ENCODE data around the gene MRPS14. TPM values are rescaled to one million over a fixed set of nuclear protein-coding genes. Genes with fewer than 3 reads are reported as not detected.
A peak's percentile ranks its signal among the peaks of the same experiment; 100 is the strongest.

The MRPS14 gene
- total RNA-seq, 1 donor from 2014 or later: 51.0 TPM

DNA sequence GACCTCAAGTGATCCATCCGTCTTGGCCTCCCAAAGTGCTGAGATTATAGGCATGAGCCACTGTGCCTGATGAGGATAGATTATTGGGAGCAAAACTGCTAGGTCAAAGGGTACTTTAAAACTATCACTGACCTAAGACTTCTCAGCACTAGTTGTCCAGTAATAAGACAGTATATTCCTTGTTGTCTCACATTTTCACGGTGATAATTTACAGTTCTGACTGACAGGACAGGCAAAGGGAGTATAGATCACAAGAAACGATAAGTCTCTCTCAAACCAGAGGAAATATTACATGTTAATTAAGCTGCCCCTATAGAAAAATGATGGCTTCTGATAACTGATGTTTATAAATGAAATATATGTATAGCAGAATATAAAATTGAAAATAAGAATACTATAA, 3.7 kb downstream of the MRPS14 start:
- DNase-seq: no peak

DNA sequence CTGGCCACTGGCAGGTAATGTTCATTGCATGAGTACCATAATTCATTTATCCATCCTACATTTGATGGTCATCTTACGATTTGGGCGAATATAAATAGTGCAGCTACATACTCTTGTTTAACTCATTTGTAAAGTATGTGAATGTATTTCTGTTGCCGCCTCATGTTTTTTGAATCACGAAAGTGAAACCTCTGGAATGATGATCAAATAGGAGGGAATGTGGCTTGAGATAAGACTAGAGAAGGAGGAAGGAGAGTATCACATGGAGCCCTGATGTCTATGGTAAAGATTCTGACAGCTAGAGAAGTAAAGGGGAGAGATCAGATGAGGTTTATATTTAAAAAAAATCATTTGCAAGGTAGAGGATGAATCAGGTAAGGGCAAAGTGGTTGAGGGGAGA, 8.0 kb downstream of the MRPS14 start:
- DNase-seq: no peak

DNA sequence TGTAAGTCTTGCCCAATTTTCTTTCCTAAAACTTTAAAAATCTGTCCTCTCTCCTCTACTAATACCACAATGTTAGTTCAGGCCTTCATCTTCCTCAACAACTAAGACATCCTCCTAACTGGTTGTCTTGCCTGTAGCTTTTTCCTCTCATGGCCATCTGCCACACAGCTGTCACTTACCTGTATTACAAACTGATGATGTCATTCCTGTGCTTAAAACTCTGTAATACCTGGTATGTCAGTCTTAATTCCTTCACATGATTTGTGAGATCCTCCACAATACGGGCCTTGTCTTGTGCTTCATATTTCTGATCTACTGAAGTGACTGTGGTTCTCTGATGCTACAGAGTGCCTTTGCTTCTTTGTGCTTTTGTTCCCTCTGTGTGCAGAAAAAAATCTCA, 9.8 kb downstream of the MRPS14 start:
- no peak for DNase-seq

DNA sequence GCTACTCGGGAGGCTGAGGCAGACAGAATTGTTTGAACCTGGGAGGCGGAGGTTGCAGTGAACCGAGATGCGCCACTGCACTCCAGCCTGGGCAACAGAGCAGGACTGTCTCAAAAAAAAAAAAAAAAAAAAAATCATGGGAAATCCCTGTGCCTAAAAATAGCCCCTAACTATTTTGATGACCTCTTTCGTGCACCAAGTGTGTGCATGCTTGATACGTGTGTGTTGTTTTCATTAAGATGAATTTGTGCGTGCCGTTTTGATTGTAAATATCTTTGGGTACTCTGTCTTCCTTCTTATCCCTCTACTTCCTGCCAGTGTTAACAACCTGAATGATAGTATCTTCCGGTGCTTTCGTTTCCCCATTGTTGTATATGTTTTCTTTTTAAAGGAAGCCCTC, 13.7 kb downstream of the MRPS14 start:
- no peak for DNase-seq

DNA sequence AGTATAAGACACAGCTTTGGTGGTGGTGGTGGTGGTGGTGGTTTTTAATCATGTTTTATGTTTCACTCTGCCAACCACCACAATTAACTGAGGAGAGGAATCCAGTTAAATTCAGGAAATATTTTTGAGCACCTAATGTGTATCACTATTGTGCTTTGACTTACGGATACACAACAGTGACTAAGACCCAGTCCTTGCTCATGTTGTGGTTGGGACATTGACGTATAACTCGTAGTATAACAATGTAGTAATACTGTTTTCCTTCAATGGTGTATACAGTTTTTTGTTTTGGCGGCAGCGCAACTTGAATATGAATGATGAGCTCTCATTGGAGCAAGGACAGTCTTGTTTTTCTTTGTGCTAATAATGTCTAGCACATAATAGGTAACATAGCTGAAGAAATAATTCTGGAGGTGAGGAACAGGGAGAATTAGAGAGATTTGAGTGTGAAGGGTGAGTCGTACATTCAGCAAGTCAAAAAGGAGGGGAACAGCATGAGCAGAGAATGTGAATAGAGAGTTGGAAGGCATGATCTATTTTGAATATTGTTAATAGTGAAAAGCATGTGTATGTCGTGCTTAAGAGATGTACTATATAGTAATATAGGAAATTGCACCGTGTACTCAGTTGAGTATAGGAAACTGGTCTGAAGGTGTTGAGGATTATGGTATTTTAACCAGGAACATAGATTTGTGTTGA, 18.0 kb downstream of the MRPS14 start:
- DNase-seq: no peak

DNA sequence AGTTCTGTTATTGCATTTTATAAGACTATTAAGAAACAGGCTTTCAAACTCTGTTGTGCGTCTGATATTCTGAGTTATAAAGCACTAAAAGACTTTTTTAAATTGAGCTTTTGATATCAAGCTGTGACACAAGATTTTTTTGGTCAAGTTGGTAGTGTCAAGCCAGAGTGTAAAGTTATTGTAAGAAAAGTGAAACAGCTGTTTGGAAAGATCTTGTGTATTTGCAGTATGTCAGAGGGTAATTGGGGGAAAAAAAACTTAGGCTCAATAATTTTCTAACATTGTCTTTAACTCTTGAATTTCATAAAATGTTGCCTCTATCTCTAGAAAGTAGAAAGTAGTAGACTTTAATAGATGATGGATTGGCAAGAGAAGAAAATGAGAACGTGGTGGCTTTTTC, 19.7 kb downstream of the MRPS14 start:
- DNase-seq: no peak

DNA sequence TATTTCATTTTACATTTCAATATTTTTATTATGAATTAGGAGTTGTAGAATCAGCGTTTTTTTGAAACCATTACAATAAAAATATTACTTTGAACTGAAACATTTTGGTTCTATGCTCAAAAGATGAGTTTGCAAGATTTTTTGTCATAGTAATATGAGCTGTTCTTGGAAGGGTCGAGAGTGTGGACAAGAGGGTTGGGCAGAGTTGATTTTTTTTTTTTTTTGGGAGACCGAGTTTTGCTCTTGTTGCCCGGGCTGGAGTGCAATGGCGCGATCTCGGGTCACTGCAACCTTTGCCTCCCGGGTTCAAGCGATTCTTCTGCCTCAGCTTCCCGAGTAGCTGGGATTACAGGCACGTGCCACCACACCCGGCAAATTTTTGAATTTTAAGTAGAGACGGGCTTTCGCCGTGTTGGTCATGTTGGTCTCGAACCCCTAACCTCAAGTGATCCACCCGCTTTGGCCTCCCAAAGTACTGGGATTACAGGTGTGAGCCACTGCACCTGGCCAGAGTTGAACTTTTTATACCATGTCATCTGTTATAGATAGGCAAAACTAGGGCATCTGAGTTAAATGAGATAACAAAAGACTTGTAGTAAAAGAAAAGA, 20.2 kb downstream of the MRPS14 start:
- no peak for DNase-seq

DNA sequence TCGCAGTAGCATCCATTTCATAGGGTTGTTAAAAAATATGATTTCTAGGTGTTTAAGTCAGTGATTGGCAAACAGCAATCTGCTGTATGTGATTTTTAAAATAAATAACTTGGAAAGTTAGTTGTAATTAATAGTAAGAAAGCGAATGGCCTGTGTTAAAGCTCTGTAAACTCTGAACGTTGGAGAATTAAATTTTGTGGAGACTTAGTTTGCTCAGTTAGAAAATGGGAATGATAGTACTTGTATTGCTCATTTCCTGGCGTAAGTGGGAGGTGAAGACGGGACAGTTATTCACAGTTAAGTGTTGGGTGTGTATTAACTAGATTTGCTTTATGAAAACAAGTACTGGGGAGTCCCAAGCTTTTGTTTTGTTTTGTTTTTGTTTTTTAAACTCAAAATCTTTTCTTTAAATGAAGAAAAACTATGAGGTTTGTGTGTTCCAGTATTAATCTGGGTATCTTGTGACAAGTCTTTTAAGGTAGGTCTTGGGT, 22.5 kb downstream of the MRPS14 start:
- no peak for DNase-seq

DNA sequence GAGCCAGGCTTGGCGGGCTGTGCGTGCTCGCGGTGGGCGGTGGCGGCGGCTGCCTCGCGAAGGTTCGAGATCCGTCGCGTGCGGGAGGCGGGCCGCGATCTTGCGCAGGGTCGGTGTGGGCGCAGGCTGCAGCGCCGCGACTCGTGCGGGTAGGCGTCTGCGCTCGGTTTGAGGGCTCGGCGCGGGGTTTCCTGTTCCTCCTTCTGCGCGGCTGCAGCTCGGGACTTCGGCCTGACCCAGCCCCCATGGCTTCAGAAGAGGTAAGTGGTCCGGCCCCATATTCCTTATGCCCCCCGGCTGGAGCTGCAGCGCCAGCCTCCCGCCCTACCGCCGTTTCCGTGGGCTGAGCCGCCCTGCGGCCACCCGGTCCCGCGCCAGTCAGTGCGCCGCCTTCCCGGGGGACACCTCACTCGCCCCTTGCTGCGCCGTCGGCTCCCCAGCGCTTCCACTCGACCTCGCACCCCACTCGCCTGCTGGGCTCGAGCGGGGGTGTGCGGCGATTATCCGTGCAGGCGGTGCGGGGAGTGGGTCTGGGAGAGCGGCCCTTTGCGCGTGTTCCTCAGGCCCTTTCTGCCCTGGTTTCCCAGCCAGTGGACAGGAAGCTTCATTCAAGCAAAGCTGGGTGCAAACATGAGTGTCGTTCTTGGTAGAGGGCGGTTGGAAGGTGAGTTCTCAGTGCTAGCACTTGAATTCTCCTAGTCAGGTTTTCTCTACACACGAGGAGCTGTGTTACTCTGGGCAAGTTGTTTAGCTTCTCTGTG, 23.1 kb downstream of the MRPS14 start, which contains the start of gene CACYBP:
Gene CACYBP (plus strand): TSS at position 12 of the 761 bp plus-strand sequence. CDS start 234 bp downstream, at position 246.
- DNase-seq: no peak

DNA sequence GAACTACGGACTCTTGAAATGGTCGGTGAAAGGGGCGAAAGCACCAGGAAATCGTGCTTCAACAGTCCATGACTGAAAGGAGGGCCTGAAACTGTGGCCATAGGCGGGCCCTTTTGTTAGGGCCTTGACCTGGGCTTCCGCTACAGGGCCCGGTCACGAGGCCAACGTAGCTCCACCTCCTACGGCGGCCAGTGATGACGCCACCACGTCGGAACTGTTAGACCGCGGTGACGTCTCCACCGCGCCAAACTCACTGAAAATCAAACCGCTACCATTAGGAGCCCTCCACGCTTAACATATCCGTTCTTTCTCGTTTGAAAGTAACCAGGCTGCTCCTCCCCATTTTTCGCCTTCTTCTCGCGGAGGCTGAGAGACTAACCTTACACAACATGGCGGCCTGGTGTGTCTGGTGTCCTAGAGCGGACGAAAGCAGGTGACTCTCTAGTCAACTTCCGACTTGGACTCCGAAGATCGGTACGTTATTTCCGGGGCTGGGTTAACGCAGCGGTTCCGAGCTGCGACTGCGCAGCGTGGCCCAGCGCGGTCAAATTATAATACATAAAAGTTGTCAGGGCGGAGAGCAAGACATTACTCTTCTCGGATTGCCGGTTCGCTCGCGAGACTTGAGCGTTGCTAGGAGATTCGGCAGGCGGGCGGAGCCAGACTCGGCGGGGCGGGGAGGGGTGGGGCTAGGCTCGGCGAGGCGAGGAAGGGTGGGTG, 23.8 kb downstream of the MRPS14 start:
- peak; percentile 98 for DNase-seq

DNA sequence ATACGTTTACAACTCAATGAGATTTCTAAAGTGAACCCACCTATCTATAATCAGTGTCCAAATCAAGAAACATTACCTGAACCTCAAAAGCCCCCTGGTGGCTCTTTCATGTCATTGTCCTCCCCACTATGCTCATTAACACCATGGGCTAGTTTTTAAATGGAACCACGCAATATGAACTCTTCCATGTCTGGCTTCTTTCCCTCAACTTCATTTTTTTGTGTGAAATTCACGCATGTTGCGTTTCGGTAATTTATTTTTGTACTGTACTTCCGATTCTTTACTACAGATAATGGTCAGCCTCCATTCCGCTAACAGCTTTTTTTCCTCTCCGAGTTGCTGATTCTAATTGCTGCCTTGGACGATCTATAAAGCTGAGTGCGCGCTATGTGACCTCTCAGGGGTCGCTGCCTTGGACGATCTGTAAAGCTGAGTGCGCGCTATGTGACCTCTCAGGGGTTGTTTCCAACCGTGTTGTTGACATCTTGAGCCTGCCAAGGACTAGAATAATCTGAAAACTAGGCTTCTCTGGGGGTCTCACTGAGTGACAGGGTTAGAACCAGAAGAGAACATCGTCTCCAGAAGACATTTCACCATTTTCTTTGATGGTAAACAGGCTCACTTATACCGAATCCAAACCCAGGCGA, 24.5 kb downstream of the MRPS14 start:
- DNase-seq: no peak

DNA sequence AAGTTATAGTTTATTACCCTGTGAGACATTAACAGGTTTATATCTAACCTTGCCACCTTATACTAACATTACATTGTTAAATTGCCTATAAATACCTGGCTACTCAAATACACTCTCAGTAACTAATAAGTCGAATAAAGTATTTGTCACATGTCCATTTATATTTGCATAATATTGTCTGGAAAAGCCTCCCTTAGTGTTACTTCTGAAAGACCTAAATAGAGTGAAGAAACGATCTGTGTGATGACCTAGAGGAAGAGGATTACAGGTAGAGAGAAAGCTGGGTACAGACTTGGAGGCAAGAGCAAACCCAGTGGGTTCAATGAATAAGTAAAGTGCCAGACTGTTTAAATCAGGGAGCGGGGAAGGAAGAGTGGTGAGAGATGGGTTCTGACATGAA, 26.2 kb downstream of the MRPS14 start:
- DNase-seq: no peak

DNA sequence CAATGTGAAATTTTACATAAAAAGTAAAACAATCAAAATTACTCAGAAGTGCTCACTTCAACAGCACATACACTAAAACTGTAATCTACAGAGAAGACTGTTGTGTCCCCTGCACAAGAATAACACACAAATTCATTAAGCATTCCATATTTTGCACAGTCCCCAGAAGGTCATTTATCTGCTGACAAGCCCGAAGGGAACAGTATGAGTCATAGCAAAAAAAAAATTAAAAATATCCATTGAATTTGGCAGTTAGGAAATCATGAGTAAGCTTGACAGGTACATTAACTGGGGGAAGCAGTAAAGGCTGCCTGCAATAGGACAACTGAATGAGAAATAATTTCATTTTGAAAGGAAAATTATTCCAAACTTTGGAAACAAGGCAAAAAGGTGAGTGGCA, 26.7 kb downstream of the MRPS14 start:
- DNase-seq: no peak

DNA sequence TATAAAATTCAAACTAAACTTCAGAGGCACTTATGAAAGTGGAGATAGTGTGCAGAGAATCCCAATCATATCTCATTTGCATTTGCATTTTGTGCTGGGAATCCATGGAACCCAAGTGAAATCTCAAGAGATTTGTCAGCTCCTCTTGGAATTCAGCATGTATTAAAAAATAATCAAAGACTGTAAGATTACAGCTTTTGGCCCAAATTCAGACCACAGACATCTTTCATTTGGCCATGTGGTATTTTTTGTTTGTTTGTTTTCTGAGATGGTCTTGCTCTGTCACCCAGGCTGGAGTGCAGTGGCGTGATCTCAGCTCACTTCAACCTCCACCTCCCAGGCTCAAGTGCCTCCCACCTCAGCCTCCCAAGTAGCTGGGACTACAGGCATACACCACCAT, 27.3 kb downstream of the MRPS14 start:
- no peak for DNase-seq

DNA sequence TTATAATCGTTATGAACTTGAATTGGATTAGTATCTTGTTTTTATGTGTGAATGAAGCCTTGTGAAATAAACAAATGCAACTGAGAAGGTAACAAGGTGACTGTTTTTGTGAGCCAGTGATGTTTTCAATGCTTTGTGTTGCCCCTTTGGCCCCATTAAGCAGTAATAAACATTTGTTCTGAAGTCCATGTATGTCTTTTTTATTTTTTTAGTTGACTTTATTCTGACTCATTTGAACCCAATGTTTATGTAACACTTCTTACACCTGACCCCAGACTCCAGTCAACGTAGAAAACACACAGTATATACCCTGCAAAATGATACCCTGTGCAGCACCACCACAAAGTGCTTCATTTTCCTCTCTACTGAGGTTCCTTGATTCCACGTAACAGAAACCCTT, 28.1 kb downstream of the MRPS14 start:
- DNase-seq: no peak

DNA sequence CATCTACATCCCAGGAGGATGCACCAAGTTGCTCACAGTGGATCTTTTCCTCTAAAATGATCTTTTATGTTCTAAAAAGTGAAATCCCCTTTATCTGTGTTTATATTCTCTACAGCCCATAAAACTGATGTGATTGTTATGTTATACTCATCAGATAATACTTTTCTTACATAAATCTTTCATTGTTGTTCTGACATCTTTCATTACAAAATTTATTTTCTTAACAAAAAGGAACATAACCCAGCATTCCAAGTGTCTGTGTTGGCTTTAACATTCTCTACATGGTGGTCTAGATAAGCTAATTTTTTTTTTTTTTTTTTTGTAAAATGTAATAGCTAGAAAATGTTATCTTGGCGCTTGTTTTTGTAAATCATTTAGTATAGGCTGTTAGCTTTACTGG, 31.8 kb downstream of the MRPS14 start:
- DNase-seq: no peak

DNA sequence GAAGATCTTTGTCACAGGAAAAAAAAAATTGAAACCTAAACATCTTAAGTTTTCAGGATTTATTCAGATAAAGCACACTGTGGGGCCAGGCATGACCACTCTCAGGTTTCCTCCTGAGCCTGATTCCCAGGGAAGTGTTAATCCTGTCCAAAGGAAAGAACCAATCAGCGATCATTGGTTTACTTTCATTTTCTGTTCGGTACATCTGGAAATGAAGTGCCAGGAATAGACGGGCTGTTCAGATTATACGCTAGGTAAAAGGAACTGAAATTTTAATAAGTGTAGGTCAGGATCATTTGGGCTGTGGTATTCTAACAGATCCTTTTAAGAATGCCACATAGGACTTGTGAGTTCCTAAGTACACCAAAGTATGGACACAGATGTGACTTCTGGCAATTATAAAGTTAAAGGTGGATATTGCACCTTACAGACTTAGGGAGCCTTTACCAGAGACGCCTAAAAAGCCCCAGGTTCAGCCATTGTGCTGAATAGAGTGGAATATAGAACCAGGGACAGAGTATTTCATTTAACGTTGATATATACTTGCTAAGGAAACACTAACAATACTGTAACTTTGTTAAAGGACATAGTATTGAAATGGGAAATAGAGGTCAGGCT, 32.7 kb downstream of the MRPS14 start:
- DNase-seq: no peak

DNA sequence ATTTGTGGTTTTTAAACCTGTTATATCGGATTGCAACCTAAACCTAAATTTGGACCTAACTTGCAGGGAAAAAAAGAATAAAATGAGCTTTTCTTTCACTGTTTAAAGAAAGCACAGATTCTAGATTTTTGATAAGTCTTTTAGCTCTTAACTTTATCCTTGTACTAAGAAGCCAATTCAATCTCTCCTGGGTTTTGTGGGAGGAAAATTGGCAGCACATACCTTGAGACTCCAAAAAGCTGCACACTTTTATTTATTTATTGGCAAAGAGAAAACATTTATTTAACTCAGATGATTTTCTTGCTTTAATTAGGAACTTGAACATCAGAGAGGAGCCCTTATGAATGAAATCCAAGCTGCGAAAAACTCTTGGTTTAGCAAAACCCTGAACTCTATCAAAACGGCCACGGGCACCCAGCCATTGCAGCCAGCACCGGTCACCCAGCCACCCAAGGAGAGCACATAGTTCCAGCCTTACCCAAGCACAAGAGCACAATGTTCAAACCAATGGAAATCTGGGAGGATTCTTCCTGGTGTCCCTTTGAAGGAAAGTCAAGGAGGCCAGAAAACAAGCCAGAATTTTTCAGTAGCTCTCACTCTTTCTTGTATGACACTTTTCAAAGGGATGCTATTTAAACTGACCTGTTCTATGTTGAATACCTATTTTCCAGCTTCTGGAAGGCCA, 33.5 kb downstream of the MRPS14 start:
- no peak for DNase-seq

DNA sequence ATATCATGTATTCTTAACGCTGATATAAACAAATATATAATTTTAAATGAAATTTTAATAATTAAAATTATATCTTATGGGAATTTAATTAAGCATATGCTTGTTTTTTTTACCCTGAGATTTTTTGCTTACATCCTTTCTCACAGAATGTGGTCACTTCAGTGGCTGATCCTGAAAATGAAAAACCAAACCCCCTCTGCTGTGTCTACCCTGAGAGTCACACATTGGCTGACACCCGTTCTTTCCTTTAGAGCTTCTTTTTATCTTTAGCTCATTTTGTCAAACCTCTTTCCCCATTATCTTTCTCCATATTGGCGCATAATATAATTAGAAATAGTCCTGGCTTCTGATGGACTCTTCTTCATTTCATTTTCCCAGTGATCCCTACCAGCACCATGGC, 34.2 kb downstream of the MRPS14 start:
- no peak for DNase-seq

DNA sequence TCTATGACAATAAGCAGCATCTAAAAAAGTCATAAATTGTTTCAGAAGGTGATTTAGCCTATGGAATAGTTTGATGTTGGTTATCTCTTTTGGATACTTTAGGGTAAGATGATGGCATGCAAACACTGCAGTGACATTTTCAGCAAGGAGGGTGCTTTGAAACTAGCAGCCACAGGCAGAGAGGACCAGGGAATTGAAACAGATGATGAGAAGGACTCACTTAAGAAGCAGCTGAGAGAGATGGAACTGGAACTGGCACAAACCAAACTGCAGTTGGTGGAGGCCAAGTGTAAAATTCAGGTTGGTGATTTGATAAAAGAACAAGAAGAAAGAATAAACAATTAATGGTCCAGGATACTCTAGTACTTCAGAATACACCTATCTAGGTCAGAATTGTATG, 34.7 kb downstream of the MRPS14 start:
- DNase-seq: no peak

DNA sequence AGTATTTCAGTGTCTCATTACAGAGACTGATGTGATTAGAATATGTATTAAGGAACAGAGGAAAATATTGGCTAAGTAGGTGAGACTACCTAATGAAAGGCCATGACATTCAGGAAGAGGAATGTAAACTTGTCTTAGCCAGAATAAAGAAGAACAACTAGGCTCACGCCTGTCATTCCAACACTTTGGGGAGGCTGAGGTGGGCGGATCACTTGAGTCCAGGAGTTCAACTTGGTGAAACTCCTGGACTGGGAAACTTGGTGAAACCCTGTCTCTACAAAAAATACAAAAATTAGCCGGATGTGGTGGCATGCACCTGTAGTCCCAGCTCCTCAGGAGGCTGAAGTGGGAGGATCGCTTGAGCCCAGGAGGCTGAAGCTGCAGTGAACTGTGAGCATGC, 38.3 kb downstream of the MRPS14 start:
- no peak for DNase-seq
